Measurements from ENCODE around the gene ANTKMT.

The ANTKMT gene

GRCh38 chr16:717450-718245 is 3.3 kb upstream of the ANTKMT start:
- no peak for TF ChIP-seq CTCF (IDR thresholded peaks at IDR 0.05; ENCODE audit: control insufficient read depth, extremely low read depth, insufficient read depth)
- H3K4me3 ChIP-seq (ENCODE audit: low read depth, low read length), result no peak overlapping the region
- DNase-seq (ENCODE audit: low read depth), result no peak

- no peak for TF ChIP-seq CTCF (IDR thresholded peaks at IDR 0.05; ENCODE audit: control insufficient read depth, extremely low read depth, insufficient read depth)
- no peak overlapping the region for H3K4me3 ChIP-seq (ENCODE audit: low read depth, low read length)
- DNase-seq (ENCODE audit: low read depth), result no peak
These were observed 2.6 kb upstream of the ANTKMT start for GRCh38 chr16:718389-718788.

GRCh38 chr16:718922-719321 is 2.0 kb upstream of the ANTKMT start:
- no peak overlapping the region for H3K4me3 ChIP-seq (ENCODE audit: low read depth, low read length)
- no peak for TF ChIP-seq CTCF (IDR thresholded peaks at IDR 0.05; ENCODE audit: control insufficient read depth, extremely low read depth, insufficient read depth)
- DNase-seq (ENCODE audit: low read depth), result no peak

- no peak for DNase-seq (ENCODE audit: low read depth)
- TF ChIP-seq CTCF (IDR thresholded peaks at IDR 0.05; ENCODE audit: control insufficient read depth, extremely low read depth, insufficient read depth), result peak; percentile 35
- peak overlapping the region; percentile 92 for H3K4me3 ChIP-seq (ENCODE audit: low read depth, low read length)
These were observed 1.0 kb upstream of the ANTKMT start for GRCh38 chr16:719815-720446.

GRCh38 chr16:720447-720989 is 428 bp upstream of the ANTKMT start:
- H3K4me3 ChIP-seq (ENCODE audit: low read depth, low read length), result peak overlapping the region; percentile 92
- DNase-seq (ENCODE audit: low read depth), result no peak
- peak; percentile 22; the same call in 1 of the 2 replicates for TF ChIP-seq CTCF (IDR thresholded peaks at IDR 0.05; ENCODE audit: control insufficient read depth, extremely low read depth, insufficient read depth)

- no peak for DNase-seq (ENCODE audit: low read depth)
- H3K4me3 ChIP-seq (ENCODE audit: low read depth, low read length), result peak overlapping the region; percentile 92
- TF ChIP-seq CTCF (IDR thresholded peaks at IDR 0.05; ENCODE audit: control insufficient read depth, extremely low read depth, insufficient read depth), result no peak
These were observed 1.0 kb downstream of the ANTKMT start for GRCh38 chr16:721765-722540.

All from LNCaP clone FGC (cell line).